SK-N-SH treated with all-trans-retinoic acid at 6 μM for 48 hours (cell line): ENCODE results near the gene TRPM1.

Source experiments
- ATAC-seq: fragments of 200-7000 bp; cut with Tn5 transposase; 3 replicates; pipeline ENCODE4 v1.9.1; 2020; ENCODE audit warnings: mild to moderate bottlenecking, moderate library complexity
- BACH2 ChIP-seq: fragments of 250-450 bp; sonication (Bioruptor Pico); IDR thresholded peaks from 2 replicates; pipeline ENCODE4 v1.9.0; 2021; ENCODE audit warnings: mild to moderate bottlenecking, borderline replicate concordance
- ESRRG ChIP-seq: fragments of 250-450 bp; sonication (Bioruptor Pico); IDR thresholded peaks from 2 replicates; pipeline ENCODE4 v1.6.1; 2021; ENCODE audit warnings: mild to moderate bottlenecking
- GLIS3 ChIP-seq: fragments of 250-450 bp; sonication (Bioruptor Pico); IDR thresholded peaks from 2 replicates; pipeline ENCODE4 v1.5.0; 2020; ENCODE audit warnings: mild to moderate bottlenecking, moderate library complexity
- ISL1 ChIP-seq: fragments of 250-450 bp; sonication (Bioruptor Pico); IDR thresholded peaks from 2 replicates; pipeline ENCODE4 v2.1.2; 2022; ENCODE audit warnings: mild to moderate bottlenecking, moderate library complexity
- OSR1 ChIP-seq: fragments of 250-450 bp; sonication (Bioruptor Pico); IDR thresholded peaks from 2 replicates; pipeline ENCODE4 v1.8.0; 2022; ENCODE audit warnings: moderate library complexity, mild to moderate bottlenecking, inconsistent platforms
- PPARA ChIP-seq: fragments of 250-450 bp; sonication (Bioruptor Pico); IDR thresholded peaks from 2 replicates; pipeline ENCODE4 v1.5.0; 2020; ENCODE audit warnings: mild to moderate bottlenecking, borderline replicate concordance
- RARB ChIP-seq: fragments of 250-450 bp; sonication (Bioruptor Pico); IDR thresholded peaks from 2 replicates; pipeline ENCODE4 v1.8.0; 2021; ENCODE audit warnings: mild to moderate bottlenecking, moderate library complexity
- SNAI2 ChIP-seq: fragments of 250-450 bp; sonication (Bioruptor Pico); IDR thresholded peaks from 2 replicates; pipeline ENCODE4 v1.5.0; 2020; ENCODE audit warnings: mild to moderate bottlenecking, moderate library complexity
- TCF4 ChIP-seq: fragments of 250-450 bp; sonication (Bioruptor Pico); IDR thresholded peaks from 2 replicates; pipeline ENCODE4 v1.8.0; 2021; ENCODE audit warnings: mild to moderate bottlenecking, moderate library complexity, borderline replicate concordance
- TOX ChIP-seq: fragments of 250-450 bp; sonication (Bioruptor Pico); IDR thresholded peaks from 2 replicates; pipeline ENCODE4 v1.8.0; 2021; ENCODE audit warnings: mild to moderate bottlenecking, moderate library complexity, borderline replicate concordance
- ZC3H10 ChIP-seq: fragments of 250-450 bp; sonication (Bioruptor Pico); IDR thresholded peaks from 2 replicates; pipeline ENCODE4 v1.5.1; 2021; ENCODE audit warnings: mild to moderate bottlenecking, moderate library complexity
- ZFP3 ChIP-seq: fragments of 250-450 bp; sonication (Bioruptor Pico); IDR thresholded peaks from 2 replicates; pipeline ENCODE4 v1.5.0; 2020; ENCODE audit warnings: mild to moderate bottlenecking, moderate library complexity
- ZFP30 ChIP-seq: fragments of 450-650 bp; formaldehyde crosslinking; IDR thresholded peaks from 2 replicates; pipeline ENCODE4 v1.5.0; 2022; ENCODE audit warnings: mild to moderate bottlenecking, moderate library complexity
- ZNF565 ChIP-seq: fragments of 450-650 bp; formaldehyde crosslinking; conservative IDR thresholded peaks from 2 replicates; pipeline ENCODE4 v1.5.0; 2020; ENCODE audit warnings: low read depth, mild to moderate bottlenecking, moderate library complexity
- ZNF70 ChIP-seq: fragments of 450-650 bp; formaldehyde crosslinking; IDR thresholded peaks from 2 replicates; pipeline ENCODE4 v1.5.0; 2020; ENCODE audit warnings: mild to moderate bottlenecking, moderate library complexity
- ZNF8 ChIP-seq: fragments of 450-650 bp; formaldehyde crosslinking; IDR thresholded peaks from 2 replicates; pipeline ENCODE4 v1.5.0; 2020; ENCODE audit warnings: mild to moderate bottlenecking, moderate library complexity
- TF ChIP-seq, protein P1 (sequence below): fragments of 250-450 bp; sonication (Bioruptor Pico); IDR thresholded peaks from 2 replicates; pipeline ENCODE4 v1.5.1; 2020; ENCODE audit warnings: low read depth, mild to moderate bottlenecking, moderate library complexity
- TF ChIP-seq, protein P2 (sequence below): fragments of 250-450 bp; sonication (Bioruptor Pico); IDR thresholded peaks from 2 replicates; pipeline ENCODE4 v1.8.0; 2020; ENCODE audit warnings: mild to moderate bottlenecking, moderate library complexity, borderline replicate concordance
- TF ChIP-seq, protein P3 (sequence below): fragments of 250-450 bp; sonication (Bioruptor Pico); IDR thresholded peaks from 2 replicates; pipeline ENCODE4 v1.5.1; 2021; ENCODE audit warnings: mild to moderate bottlenecking, moderate library complexity
- TF ChIP-seq, protein P4 (sequence below): fragments of 250-450 bp; sonication (Bioruptor Pico); IDR thresholded peaks from 2 replicates; pipeline ENCODE4 v1.5.0; 2020; ENCODE audit warnings: mild to moderate bottlenecking, moderate library complexity
- TF ChIP-seq, protein P5 (sequence below): fragments of 250-450 bp; sonication (Bioruptor Pico); IDR thresholded peaks from 2 replicates; pipeline ENCODE4 v1.8.0; 2021; ENCODE audit warnings: low read depth, mild to moderate bottlenecking, moderate library complexity, borderline replicate concordance

The TRPM1 gene

DNA sequence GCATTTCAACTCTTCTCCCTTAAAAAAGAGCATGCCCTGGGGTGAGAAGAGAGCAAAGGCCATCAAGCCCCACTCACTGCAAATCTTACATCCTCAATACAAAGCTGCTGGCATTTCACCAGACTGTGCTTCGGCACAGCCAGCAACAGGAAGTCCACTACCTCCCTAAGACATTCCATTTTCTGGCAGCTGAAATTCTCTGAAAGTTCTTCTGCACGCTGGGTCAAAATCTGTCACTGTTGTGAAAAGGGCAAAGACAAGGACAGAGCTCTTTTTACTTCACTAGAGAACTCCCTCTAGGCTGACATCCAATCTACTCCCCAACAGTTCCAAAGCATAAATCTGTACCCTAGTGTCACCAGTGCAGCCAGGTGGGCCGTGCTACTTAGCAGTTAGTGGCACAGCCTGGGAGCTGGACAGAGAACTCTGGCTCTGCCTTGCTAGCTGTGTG is 116.4 kb downstream of the TRPM1 start:
- no peak for TF ChIP-seq TCF4 (CRISPR knock-in tag)
- TF ChIP-seq, protein P1, sequence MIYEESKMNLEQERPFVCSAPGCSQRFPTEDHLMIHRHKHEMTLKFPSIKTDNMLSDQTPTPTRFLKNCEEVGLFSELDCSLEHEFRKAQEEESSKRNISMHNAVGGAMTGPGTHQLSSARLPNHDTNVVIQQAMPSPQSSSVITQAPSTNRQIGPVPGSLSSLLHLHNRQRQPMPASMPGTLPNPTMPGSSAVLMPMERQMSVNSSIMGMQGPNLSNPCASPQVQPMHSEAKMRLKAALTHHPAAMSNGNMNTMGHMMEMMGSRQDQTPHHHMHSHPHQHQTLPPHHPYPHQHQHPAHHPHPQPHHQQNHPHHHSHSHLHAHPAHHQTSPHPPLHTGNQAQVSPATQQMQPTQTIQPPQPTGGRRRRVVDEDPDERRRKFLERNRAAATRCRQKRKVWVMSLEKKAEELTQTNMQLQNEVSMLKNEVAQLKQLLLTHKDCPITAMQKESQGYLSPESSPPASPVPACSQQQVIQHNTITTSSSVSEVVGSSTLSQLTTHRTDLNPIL (CRISPR knock-in tag): no peak
- TF ChIP-seq, protein P2, sequence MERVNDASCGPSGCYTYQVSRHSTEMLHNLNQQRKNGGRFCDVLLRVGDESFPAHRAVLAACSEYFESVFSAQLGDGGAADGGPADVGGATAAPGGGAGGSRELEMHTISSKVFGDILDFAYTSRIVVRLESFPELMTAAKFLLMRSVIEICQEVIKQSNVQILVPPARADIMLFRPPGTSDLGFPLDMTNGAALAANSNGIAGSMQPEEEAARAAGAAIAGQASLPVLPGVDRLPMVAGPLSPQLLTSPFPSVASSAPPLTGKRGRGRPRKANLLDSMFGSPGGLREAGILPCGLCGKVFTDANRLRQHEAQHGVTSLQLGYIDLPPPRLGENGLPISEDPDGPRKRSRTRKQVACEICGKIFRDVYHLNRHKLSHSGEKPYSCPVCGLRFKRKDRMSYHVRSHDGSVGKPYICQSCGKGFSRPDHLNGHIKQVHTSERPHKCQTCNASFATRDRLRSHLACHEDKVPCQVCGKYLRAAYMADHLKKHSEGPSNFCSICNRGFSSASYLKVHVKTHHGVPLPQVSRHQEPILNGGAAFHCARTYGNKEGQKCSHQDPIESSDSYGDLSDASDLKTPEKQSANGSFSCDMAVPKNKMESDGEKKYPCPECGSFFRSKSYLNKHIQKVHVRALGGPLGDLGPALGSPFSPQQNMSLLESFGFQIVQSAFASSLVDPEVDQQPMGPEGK (CRISPR knock-in tag): no peak
- no peak for TF ChIP-seq ZFP30 (CRISPR knock-in tag)
- no peak for TF ChIP-seq ZNF8 (CRISPR knock-in tag)
- TF ChIP-seq TOX: no peak
- no peak for TF ChIP-seq RARB (CRISPR knock-in tag)
- no peak for TF ChIP-seq GLIS3
- no peak for TF ChIP-seq PPARA (CRISPR knock-in tag)
- no peak for TF ChIP-seq ESRRG
- no peak for TF ChIP-seq SNAI2 (CRISPR knock-in tag)
- TF ChIP-seq ZFP3 (CRISPR knock-in tag): no peak
- no peak for TF ChIP-seq ZNF70 (CRISPR knock-in tag)
- no peak for TF ChIP-seq ZC3H10
- no peak for TF ChIP-seq BACH2 (CRISPR knock-in tag)
- TF ChIP-seq, protein P3, sequence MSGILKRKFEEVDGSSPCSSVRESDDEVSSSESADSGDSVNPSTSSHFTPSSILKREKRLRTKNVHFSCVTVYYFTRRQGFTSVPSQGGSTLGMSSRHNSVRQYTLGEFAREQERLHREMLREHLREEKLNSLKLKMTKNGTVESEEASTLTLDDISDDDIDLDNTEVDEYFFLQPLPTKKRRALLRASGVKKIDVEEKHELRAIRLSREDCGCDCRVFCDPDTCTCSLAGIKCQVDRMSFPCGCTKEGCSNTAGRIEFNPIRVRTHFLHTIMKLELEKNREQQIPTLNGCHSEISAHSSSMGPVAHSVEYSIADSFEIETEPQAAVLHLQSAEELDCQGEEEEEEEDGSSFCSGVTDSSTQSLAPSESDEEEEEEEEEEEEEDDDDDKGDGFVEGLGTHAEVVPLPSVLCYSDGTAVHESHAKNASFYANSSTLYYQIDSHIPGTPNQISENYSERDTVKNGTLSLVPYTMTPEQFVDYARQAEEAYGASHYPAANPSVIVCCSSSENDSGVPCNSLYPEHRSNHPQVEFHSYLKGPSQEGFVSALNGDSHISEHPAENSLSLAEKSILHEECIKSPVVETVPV (CRISPR knock-in tag): no peak
- TF ChIP-seq, protein P4, sequence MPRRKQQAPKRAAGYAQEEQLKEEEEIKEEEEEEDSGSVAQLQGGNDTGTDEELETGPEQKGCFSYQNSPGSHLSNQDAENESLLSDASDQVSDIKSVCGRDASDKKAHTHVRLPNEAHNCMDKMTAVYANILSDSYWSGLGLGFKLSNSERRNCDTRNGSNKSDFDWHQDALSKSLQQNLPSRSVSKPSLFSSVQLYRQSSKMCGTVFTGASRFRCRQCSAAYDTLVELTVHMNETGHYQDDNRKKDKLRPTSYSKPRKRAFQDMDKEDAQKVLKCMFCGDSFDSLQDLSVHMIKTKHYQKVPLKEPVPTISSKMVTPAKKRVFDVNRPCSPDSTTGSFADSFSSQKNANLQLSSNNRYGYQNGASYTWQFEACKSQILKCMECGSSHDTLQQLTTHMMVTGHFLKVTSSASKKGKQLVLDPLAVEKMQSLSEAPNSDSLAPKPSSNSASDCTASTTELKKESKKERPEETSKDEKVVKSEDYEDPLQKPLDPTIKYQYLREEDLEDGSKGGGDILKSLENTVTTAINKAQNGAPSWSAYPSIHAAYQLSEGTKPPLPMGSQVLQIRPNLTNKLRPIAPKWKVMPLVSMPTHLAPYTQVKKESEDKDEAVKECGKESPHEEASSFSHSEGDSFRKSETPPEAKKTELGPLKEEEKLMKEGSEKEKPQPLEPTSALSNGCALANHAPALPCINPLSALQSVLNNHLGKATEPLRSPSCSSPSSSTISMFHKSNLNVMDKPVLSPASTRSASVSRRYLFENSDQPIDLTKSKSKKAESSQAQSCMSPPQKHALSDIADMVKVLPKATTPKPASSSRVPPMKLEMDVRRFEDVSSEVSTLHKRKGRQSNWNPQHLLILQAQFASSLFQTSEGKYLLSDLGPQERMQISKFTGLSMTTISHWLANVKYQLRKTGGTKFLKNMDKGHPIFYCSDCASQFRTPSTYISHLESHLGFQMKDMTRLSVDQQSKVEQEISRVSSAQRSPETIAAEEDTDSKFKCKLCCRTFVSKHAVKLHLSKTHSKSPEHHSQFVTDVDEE (CRISPR knock-in tag): no peak
- TF ChIP-seq ZNF565: no peak
- TF ChIP-seq ISL1: no peak
- peak; percentile 71 for ATAC-seq

DNA sequence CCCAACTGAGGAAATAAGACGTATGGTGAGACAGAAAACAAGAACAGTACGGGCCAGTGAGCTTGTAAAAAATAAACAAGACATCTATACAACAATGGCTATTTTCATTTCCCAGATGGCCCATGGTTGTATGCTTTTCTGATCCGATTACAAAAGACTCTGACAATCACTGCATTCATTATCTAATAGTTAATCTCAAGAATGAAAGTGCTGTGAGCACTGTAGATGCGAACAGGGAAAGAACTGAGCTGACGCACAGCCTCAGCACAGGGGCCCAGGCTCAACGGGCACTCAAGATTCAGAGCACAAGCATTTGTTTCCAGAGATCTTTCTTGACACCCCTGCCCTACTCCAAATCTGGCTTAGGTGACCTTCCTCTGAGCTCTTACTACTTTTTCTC is 117.0 kb downstream of the TRPM1 start:
- peak; percentile 73 for ATAC-seq
- TF ChIP-seq ZC3H10: no peak
- no peak for TF ChIP-seq PPARA (CRISPR knock-in tag)
- TF ChIP-seq ZNF8 (CRISPR knock-in tag): no peak
- TF ChIP-seq TCF4 (CRISPR knock-in tag): 0 out of 2 replicates have a peak, but pooled peaks have one; percentile 37
- no peak for TF ChIP-seq ISL1

DNA sequence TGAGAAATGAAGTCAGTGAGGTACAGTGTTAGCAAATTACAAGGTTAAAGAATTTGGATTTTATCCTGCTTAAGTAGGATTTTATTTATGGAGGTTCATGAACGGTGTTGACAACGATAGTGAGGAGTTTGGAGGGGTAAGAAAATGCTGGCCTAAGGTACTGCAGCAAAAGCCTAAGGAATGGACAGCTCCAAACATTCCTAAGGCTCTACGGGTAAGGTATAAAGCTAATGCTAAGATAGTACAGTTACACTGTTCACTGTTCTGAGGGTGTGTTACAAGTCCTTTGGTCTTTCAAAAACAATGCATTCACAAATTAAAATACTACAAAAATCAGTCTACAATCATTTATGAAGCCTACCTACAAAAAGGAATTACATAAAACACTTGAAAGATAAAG is 117.4 kb downstream of the TRPM1 start:
- peak; percentile 72 for ATAC-seq
- TF ChIP-seq TCF4 (CRISPR knock-in tag) (no peak), ZNF70 (CRISPR knock-in tag) (no peak), OSR1 (CRISPR knock-in tag) (no peak), ISL1 (0 out of 2 replicates have a peak, but pooled peaks have one; percentile 5), GLIS3 (no peak), ZFP30 (CRISPR knock-in tag) (no peak), ZNF565 (0 out of 2 replicates have a peak, but pooled peaks have one; percentile 29)
- TF ChIP-seq, protein P4 (CRISPR knock-in tag): no peak
- TF ChIP-seq, protein P5, sequence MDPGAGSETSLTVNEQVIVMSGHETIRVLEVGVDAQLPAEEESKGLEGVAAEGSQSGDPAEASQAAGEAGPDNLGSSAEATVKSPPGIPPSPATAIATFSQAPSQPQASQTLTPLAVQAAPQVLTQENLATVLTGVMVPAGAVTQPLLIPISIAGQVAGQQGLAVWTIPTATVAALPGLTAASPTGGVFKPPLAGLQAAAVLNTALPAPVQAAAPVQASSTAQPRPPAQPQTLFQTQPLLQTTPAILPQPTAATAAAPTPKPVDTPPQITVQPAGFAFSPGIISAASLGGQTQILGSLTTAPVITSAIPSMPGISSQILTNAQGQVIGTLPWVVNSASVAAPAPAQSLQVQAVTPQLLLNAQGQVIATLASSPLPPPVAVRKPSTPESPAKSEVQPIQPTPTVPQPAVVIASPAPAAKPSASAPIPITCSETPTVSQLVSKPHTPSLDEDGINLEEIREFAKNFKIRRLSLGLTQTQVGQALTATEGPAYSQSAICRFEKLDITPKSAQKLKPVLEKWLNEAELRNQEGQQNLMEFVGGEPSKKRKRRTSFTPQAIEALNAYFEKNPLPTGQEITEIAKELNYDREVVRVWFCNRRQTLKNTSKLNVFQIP: no peak
- TF ChIP-seq, protein P2 (CRISPR knock-in tag): no peak
